Parietal lobe (tissue), 2 donors: ENCODE data around the gene PIH1D1. TPM values are rescaled to one million over a fixed set of nuclear protein-coding genes. Genes with fewer than 3 reads are reported as not detected.

Source experiments
- small RNA-seq: library from RNA; depleted of rRNA; stranded (forward); fragments of <200 nt; gene quantifications from one replicate; pipeline ENCODE3, GENCODE V24; 2014; ENCODE audit warnings: low replicate concordance
- total RNA-seq: library from RNA; depleted of rRNA; stranded (reverse); fragments of >200 nt; gene quantifications from one replicate; pipeline ENCODE4 v1.2.3, GENCODE V29; 2014

The PIH1D1 gene
- total RNA-seq = 62.9 TPM

DNA sequence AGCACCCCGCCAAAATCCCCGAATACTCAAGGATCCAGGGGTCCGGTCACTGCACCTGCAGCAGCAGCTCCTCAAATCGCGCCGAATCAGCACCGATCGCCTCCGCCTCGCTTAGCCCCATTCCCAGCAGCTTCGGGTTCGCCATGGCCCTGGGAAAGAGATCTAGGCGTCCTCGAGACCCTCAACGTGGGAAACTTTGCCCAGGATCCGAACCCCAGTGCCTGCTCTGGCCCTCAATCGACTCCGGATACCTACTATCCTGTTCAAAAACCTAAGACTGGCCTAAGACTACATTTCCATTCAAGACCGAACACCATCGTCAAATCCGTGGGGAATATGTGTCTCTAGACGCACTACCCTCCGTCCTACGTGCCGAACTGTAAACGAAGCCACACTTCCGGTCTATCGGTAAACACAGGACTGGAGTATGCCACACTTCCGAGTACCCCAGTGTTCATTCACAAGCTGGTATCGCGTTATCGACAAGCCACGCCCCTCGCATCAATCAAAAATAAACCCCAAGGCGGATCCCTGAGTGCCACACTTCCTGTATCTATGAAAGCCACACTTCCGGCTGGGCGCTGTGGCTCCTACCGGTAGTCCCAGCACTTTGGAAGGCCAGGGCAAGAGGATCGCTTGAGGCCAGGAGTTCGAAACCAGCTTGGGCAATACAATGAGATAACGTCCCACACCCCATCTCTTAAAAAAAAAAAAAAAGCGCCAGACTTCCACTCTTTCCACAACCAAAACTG lies at the start of gene PIH1D1:
Gene PIH1D1 (minus strand): TSS at position 385 of the 752 bp plus-strand sequence. CDS start 240 bp downstream, at position 145.

DNA sequence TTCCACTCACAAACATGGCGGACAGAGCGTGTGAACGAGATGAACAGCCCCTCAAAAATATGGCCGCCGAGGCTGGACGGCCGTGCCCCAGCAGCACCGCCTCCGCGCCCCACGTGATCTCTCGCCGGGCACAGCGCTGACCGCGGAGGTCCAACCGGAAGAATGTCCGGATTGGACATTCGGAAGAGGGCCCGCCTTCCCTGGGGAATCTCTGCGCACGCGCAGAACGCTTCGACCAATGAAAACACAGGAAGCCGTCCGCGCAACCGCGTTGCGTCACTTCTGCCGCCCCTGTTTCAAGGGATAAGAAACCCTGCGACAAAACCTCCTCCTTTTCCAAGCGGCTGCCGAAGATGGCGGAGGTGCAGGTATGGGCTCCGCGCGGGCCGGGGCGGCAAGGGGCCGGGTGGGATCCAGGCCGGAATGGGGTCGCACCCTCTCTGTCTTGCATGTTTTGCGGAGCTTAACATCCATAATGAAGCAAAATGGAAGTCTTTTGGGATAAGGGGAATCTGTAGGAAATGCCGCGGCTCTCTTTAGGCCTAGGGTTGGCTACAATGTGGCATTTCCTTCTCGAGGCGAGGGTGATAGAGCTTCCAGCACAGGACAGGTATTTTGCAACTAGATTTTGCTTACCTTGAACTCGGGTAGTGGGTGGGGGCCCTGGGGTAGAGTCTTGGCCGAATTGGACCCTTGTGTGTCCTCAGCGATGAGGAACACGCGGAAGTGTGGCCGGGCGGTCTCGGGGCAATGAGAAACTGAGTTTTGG lies 35.8 kb upstream of the PIH1D1 start, which contains the start of gene RPL13A:
Gene RPL13A (plus strand): TSS at position 332 of the 769 bp plus-strand sequence. CDS start 22 bp downstream, at position 354.

DNA sequence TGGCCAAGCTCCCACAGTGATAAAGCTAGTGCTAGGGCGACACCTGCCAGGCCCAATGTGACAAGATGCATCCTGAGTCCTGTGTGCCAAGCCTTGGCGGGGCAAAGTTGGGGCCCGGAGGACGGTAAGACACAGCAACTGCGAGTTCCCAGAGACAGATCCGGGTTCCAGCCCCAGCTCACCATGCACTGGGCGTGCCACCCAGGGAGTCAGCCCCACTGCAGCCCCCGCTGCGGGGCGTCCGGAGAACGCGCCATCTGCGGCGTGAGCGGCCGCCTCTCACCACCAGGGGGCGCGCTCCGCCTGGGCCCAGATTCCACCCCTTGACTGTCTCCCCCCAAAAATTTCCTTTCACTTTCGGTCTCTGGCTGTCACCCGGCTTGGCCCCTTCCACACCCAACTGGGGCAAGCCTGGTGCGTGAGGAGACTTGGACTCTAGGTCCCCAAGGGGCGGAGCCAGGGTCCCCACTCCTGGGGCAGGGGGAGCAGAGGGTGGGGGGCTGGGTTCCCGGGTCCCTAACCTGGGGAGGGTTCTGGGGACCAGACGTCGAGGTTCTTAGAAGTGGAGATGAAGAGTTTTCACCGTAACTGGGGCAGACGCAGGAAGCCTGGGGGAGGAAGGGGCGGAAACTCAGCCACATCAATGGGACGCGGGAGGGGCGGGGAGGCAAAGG lies 22.4 kb upstream of the PIH1D1 start, which contains the start of gene FLT3LG:
Gene FLT3LG (plus strand): TSS at position 348 of the 674 bp plus-strand sequence. CDS start 425 bp downstream, outside the sequence.

DNA sequence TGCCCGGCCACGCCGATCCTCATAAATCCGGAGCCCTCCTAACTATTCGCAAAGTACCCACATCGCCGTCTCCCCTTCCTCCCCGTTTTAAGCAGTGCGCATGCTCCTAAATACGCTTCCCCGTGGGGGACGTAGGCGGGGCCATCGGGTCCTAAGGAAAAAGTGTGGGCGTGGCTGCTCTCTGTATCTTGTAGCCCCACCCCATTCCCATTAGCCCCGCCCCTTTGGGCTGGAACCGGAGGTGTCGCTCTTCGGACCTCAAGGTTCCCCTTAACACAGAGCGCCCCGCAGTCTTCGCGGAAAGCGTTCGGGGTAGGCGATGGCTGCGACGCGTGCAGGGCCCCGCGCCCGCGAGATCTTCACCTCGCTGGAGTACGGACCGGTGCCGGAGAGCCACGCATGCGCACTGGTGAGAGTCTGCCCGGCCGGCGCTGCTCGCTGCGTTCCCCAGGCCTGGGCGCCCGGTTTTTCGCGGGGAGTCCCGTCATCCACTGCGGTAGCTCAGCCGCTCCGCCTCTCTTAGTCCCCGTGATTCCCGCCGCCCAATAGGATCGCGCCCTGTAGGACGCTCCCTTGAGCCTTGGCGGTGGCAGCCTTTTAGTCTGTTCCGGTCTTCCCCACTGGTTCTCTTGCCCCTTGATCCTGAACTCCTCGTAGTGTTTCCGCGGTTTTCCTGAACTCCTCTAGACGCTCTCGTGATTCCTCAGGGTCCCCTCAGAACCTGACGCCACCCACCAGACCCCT lies 1.6 kb upstream of the PIH1D1 start, which contains the start of gene ALDH16A1:
Gene ALDH16A1 (plus strand): TSS at position 213 of the 744 bp plus-strand sequence. CDS start 107 bp downstream, at position 320.

DNA sequence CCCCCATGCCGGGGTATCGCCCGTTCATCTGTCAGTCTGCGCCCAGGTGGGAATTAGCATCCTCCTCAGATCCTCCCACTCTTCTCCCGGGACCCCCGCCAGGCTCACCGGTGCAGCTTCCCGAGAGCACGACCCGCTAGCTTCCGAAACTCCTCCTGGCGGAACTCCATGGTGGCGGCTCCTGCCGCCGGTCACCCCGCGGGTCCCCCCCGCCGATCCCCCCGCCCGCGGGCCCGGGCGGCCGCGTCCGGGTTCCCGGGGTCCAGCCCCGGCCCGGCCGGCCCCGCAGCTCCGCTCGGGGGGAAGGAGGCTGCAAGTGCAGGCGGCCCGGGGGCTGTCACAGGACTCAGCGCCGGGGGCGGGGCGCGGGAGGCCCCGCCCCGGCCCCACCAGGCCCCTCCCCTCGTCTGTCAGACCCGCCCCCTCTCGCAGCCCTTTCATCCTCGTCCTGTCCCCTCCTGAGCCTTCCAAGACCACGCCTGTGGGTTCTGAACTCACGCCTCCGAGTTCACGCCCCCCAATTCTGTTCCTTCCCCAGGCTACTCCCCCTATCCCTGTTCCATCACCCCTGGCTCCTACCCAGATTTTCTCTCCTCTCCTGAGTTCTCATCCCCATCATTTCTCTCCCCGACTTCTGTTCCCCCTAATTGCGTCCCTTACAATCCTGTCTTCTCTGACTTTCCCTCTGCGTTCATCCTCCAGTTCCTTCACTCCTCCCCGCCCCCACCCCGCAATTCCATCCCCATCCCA lies 10.2 kb downstream of the PIH1D1 start, which contains the start of gene SLC17A7:
Gene SLC17A7 (minus strand): TSS at position 318 of the 750 bp plus-strand sequence. CDS start 148 bp downstream, at position 170.

DNA sequence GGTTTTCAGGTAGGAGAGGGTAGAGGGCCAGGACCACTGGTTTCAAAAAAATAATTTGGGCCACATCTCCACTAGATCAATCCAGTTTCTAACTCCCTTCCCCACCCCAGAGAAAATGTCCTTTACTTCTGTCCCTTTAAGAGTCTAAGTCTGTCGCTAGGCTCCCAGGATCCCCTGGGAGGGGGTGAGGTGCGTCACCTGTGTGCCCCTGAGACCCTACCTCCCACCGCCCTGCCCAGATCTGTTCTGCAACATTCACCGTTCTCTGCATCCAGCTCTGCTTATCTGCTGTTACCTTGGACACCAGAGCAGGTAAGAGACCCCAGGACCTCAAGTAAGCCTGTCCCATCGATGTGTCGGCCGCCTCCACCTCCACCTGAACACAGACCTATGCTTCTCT lies 26.4 kb downstream of the PIH1D1 start, which contains the start of gene GFY:
Gene GFY (plus strand): TSS at position 211 of the 400 bp plus-strand sequence. CDS start 1,043 bp downstream, outside the sequence.

DNA sequence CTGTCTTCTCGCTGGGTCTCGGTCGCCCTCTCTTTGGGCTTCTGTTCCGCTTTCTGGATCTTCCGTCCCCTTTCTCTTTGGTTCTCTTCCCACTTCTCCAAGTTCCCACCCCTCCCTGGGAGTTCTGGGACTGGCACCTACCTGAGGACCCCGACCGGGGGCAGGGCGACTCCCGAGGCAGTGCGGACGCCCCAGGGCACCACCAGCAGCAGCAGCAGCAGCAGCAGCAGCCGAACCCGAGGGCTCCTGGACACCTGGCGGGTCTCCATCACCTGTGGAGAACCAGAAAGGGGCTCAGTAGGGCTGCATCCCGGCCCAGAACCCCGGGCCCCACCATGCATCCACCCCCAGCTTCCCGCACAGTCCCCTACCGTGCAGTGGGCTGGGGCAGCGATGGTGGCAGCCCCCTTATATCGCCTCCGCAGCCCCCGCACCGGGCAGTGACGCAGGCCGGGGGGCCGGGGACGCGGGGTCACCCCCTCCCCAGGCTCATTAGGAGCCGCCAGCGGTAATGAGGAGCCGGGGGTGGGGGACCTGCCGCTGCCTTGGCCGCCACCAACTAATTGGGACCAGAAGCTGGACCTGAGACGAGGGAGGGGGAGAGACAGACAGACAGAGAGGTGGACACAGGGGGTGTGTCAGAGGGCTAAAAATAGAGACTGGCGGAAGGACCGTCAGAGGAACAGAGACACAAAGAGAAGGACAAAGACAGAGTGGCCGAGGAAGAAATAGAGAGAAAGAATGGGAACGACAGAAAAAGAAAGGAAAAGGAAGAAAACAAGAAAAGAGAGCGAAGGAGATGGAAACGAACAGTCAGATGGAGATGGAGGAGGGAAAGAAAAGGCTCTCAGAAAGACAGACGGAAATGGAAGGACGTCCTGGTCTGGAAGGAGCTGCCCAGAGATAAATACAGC lies 28.3 kb downstream of the PIH1D1 start, which contains the start of gene PTH2:
Gene PTH2 (minus strand): TSS at position 371 of the 914 bp plus-strand sequence. CDS start 102 bp downstream, at position 269.

Small RNA genes within 50 kb of the gene (small RNA-seq; reads per million reads assigned to genes)
- gene MIR150 (7.4 reads per million, percentile 89 among the genes with 10 or more reads in this experiment), gene SNORD32A (not detected), gene SNORD33 (not detected), gene SNORD34 (not detected), gene SNORD35A (not detected), gene SNORD35B (not detected)

Other genes starting within 250 kb of the PIH1D1 start
- gene SLC6A16, start 126.6 kb downstream of the PIH1D1 start, total RNA-seq = 0.94 TPM
- gene CD37, start 116.4 kb downstream of the PIH1D1 start, total RNA-seq = 0.94 TPM
- gene TEAD2, start 89.4 kb downstream of the PIH1D1 start, total RNA-seq = 9.4 TPM
- 1.9 TPM for gene DKKL1, start 87.9 kb downstream of the PIH1D1 start, total RNA-seq
- gene KASH5, start 63.6 kb downstream of the PIH1D1 start, total RNA-seq = not detected
- gene PTH2, start 28.4 kb downstream of the PIH1D1 start, total RNA-seq = not detected
- not detected for gene GFY, start 26.4 kb downstream of the PIH1D1 start, total RNA-seq
- gene SLC17A7, start 10.3 kb downstream of the PIH1D1 start, total RNA-seq = 36.6 TPM
- gene ALDH16A1, start 1.4 kb upstream of the PIH1D1 start, total RNA-seq = 7.5 TPM
- gene FLT3LG, start 22.4 kb upstream of the PIH1D1 start, total RNA-seq = not detected
- 2,146 TPM for gene RPL13A, start 35.8 kb upstream of the PIH1D1 start, total RNA-seq
- gene RPS11, start 44.6 kb upstream of the PIH1D1 start, total RNA-seq = 4,186 TPM
- gene FCGRT, start 60.8 kb upstream of the PIH1D1 start, total RNA-seq = 11.6 TPM
- gene RCN3, start 76.2 kb upstream of the PIH1D1 start, total RNA-seq = 4.7 TPM
- 32.9 TPM for gene NOSIP, start 128.7 kb upstream of the PIH1D1 start, total RNA-seq
- 0.94 TPM for gene PRRG2, start 129.5 kb upstream of the PIH1D1 start, total RNA-seq
- gene PRR12, start 139.4 kb upstream of the PIH1D1 start, total RNA-seq = 15.3 TPM
- gene RRAS, start 188.3 kb upstream of the PIH1D1 start, total RNA-seq = 0.94 TPM
- 18.8 TPM for gene SCAF1, start 190.4 kb upstream of the PIH1D1 start, total RNA-seq
- gene IRF3, start 214.0 kb upstream of the PIH1D1 start, total RNA-seq = 11.3 TPM
- gene BCL2L12, start 214.1 kb upstream of the PIH1D1 start, total RNA-seq = not detected
- 243 TPM for gene PRMT1, start 225.5 kb upstream of the PIH1D1 start, total RNA-seq
- 1.9 TPM for gene ADM5, start 237.8 kb upstream of the PIH1D1 start, total RNA-seq
- gene CPT1C, start 239.3 kb upstream of the PIH1D1 start, total RNA-seq = 58.5 TPM